GOT3 (cell line): ENCODE data around the gene ARHGAP40.

Experiments used
- DNase-seq: peaks from one replicate; lab custom pipeline; 2025; ENCODE audit warnings: mixed read lengths; lab: John Stamatoyannopoulos, UW

The ARHGAP40 gene

DNA sequence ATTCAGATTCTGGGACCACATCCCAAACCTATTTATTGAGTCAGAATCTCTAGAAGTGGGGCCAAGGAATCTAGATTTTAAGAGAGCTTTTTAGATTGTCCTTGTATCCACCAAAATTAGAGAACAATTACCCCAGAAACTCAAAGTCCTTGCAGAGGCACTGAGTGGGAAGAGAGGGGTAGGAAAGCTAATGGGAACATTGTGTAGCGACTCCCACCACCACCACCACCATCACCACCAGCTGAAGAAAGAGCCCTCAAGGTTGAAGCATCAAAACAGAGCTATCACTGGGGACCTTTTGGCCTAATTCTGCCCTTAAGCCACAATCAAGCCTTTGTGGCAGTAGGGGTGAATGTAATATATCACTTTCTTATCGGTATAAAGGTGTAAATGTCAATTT is 83.7 kb downstream of the ARHGAP40 start:
- no peak for DNase-seq

DNA sequence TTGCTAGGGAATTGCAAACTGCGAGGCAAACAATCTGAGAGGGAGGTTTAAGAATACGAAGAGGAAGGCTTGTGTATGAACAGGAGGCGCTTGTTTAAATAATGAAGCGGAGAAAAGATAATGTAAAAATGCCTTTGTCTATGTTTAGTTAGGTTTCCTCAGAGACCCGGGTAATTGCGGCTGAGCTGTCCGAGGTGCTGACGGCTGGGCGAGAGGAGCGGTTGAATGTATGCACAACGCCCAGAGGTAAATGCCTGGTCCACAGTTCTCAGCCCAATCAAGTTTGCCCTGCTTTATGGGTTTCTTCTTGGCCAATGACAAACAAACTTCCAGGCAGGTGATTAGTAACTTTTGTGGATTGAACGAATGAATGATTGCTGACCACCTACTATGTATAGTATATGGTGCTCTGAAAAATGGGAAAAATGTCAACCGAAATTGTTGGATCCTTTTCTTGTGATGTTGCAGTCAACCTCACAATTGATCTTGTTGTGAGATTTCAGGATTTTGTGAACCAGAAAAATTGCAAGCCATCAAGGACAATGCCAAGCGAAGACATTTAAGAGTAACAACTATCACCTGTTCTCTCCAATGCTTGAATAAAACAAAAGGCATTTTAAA is 84.4 kb downstream of the ARHGAP40 start:
- no peak for DNase-seq

DNA sequence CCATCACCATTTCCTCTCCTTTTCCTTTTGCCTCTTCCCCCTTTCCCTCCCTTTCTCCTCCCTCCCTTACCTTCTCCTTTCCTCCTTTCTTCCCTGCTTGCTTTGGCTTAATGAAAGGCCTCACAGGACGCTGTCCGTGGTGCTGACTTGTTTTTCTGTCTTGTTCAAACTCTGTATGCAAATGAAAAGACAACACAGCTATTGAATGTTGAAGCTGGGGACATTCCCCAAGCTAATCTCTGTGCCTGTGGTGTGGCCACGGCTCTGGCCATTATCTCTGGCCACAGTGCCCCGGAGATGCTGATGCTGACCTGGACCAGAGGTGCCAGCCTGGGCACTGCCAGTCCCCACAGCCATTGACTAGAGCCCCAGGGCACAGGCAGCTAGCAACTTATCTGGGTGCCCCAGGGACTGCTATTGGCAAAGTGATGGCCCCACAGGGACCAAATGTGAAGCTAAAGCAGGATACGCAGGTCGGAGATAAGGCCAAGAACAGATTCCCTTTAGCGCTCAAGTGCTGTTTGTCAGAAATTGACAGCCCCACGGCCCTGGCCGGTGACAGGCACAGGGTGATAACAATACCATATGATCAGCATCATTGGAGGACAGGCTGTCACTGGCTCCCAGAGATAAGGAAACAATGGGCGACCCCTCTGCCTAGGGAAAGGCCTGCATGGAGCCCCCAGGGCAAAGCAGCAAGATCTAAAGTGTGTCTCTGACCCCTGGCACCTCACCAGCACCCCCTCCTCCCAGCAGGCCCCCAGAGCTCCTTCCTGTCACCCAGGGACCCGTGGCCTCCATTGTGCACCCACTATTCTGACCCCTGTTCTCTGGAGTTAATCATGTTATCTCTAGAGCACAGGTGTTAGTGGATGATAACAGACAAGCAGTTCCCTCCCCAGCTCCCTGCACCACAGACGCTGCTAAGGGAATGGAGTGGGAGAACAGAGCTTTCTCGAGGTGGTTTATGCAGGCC is 91.1 kb downstream of the ARHGAP40 start:
- no peak for DNase-seq

DNA sequence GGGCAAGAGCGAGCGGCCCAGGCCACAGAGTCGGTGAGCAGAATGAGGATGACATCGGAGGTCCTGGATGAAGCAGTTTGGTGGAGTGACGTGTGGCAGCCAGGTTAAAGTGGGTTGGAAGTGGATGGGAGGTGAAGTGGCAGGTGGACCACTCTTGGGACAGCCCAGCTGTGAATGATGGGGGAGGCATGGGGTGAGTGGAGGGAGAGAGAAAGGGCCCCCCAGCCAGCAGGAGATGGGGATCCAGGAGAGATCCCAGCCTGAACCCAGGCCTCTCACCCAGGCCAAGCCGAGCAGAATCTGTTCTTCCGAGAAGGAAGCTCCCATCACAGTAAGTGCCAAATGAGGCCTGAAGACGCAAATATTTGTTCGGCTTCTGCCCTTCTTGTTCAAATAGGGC is 95.7 kb downstream of the ARHGAP40 start:
- no peak for DNase-seq

DNA sequence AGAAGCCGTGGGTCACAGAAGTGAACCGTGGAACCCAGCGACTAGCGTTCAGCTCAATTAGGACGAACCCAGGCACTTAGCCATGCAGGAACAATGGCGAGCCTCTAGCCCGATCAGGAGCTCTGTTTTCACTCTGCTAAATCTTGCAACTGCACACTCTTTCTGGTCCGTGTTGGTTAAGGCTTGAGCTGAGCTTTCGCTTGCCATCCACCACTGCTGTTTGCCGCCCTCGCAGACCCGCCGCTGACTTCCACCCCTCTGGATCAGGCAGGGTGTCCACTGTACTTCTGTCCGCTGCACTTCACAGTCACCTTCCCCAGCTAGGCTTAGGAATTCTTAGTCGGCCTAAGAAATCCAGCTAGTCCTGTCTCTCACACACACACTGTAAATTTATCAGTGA is 96.9 kb downstream of the ARHGAP40 start:
- no peak for DNase-seq

DNA sequence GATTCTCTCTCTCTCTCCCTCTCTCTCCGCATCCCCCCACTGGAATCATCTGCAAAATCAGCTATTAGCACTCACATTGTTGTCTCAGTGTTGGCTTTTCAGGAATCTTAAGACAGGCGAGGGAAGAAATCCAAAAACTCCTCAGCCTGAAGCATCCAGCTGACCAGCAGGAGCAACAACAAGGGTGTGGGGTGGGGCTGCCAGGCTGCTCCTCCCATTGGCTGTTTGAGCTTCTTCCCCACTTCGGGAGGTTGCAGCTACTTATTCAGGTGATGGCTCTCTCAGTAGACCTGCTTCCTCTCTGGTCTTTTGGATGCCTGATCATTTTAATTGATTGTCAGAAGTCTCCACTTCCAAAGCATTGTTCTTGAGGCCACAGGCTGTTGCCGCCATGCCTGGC is 98.5 kb downstream of the ARHGAP40 start:
- no peak for DNase-seq
